Measurements from ENCODE around the gene CFAP65. TPM values are rescaled to one million over a fixed set of nuclear protein-coding genes. Genes with fewer than 3 reads are reported as not detected.

The CFAP65 gene
- total and polyA plus RNA-seq, 10 donors = 0.28 TPM; not detected in 9

DNA sequence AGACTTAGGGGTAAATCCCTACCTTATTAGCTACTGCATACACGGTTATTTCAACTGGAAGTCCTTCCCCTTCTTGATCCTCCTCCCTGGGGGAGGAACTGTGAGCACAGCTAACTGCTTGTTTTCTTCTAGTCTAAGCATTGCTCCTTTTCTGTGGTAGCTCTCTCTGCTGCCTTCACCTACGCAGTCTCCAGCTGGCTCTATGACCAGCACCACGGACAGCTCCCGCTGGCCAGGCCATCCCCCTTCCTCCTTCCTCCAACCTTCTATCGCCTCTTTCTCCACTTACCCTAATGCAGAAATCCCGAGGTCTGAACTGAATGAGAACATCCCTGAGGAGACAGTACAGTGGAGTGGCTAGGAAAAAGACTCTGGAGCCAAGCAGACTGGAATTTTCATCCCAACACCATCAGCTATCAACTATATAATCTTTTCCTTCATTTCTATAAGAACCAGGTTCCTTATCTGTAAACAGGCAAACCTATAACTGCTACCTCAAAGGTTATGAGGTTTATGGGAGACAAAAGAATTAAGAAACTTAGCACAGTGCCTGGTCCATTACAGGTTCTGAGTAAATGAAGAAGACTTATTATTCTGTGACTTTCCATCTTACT is 4.7 kb upstream of the CFAP65 start:
- H3K4me3 ChIP-seq = no peak overlapping the region
- peaks cover 0 to 96% (median 30%) of the 10 kb centered on the region in 7 donors for H3K27me3 ChIP-seq (replicated peaks in 1 of 7)
- no peaks in the 10 kb centered on the region for H3K9me3 ChIP-seq
- H3K27ac ChIP-seq = no peak overlapping the region
- no peak for DNase-seq
- no peaks in the 10 kb centered on the region for H3K36me3 ChIP-seq
- peaks cover 0 to 7% (median 1%) of the 10 kb centered on the region in 6 donors for H3K4me1 ChIP-seq
- intact Hi-C loops (cut with DNase I; ENCODE audit: low total_unique reads) = no loop called here
- TF ChIP-seq POLR2AphosphoS5 (IDR thresholded peaks at IDR 0.05) = no peak
- TF ChIP-seq, protein P1, sequence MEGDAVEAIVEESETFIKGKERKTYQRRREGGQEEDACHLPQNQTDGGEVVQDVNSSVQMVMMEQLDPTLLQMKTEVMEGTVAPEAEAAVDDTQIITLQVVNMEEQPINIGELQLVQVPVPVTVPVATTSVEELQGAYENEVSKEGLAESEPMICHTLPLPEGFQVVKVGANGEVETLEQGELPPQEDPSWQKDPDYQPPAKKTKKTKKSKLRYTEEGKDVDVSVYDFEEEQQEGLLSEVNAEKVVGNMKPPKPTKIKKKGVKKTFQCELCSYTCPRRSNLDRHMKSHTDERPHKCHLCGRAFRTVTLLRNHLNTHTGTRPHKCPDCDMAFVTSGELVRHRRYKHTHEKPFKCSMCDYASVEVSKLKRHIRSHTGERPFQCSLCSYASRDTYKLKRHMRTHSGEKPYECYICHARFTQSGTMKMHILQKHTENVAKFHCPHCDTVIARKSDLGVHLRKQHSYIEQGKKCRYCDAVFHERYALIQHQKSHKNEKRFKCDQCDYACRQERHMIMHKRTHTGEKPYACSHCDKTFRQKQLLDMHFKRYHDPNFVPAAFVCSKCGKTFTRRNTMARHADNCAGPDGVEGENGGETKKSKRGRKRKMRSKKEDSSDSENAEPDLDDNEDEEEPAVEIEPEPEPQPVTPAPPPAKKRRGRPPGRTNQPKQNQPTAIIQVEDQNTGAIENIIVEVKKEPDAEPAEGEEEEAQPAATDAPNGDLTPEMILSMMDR (IDR thresholded peaks at IDR 0.05 in 8 of 11, conservative IDR thresholded peaks at IDR 0.05 in 3 of 11) = no peak
- no peak for TF ChIP-seq POLR2A (IDR thresholded peaks at IDR 0.05)
- 7 to 14% (median 10%) methylated on average over 6 of the region's 6 CpGs for WGBS, 5 donors

DNA sequence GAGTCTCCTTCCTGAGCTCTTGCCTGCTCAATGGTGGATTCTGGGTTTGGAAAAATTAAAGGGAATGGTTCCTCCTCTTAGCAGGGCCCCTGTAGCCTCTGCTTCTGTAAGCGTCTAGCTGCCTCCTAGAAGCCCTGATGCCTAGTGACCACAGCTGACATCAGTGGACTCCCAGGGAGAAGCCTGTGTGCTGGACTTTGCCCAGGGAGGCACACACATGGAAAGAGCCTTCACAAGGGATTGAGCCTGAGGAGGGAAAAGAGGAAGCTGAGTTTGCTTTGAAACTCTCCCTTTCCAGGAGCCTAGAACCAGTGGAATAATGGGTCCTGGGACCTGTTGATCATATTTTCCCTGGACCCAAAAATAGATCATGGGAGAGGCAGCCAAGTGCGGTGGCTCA is 1.4 kb upstream of the CFAP65 start:
- Histone ChIP-seq H3K27me3 (replicated peaks in 1 of 7) (peaks cover 0 to 96% (median 40%) of the 10 kb centered on the region in 7 donors), H3K36me3 (no peaks in the 10 kb centered on the region), H3K27ac (no peak overlapping the region), H3K4me1 (peaks cover 0 to 8% (median 2%) of the 10 kb centered on the region in 6 donors), H3K4me3 (no peak overlapping the region), H3K9me3 (no peaks in the 10 kb centered on the region)
- no peak for TF ChIP-seq POLR2AphosphoS5 (IDR thresholded peaks at IDR 0.05)
- no peak for TF ChIP-seq POLR2A (IDR thresholded peaks at IDR 0.05)
- TF ChIP-seq, protein P1 (IDR thresholded peaks at IDR 0.05 in 8 of 11, conservative IDR thresholded peaks at IDR 0.05 in 3 of 11) = no peak
- 65 to 92% (median 75%) methylated on average over 2 of the region's 2 CpGs for WGBS, 5 donors
- intact Hi-C loops (cut with DNase I; ENCODE audit: low total_unique reads) = no loop called here
- no peak for DNase-seq

DNA sequence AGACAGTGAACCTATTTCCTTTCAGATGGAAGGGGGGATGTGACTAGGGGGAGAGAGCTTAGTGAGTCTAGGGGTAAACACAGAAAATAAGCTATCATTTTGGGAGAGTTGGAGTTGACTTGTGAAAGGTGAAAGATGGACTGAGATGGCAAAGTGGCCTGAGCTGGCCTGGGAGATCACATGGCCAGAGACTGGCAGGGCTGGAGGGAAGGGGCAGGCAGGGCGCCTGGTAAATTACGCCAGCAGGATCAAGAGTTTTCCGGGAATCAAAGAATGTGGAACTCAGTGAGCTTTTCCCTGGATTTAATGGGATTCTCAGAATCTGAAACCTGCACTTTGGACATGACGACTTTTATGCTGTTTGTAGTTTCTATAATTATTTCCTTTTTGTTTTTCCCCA is 841 bp upstream of the CFAP65 start:
- WGBS, 5 donors = 76 to 88% (median 79%) methylated on average over 4 of the region's 4 CpGs

DNA sequence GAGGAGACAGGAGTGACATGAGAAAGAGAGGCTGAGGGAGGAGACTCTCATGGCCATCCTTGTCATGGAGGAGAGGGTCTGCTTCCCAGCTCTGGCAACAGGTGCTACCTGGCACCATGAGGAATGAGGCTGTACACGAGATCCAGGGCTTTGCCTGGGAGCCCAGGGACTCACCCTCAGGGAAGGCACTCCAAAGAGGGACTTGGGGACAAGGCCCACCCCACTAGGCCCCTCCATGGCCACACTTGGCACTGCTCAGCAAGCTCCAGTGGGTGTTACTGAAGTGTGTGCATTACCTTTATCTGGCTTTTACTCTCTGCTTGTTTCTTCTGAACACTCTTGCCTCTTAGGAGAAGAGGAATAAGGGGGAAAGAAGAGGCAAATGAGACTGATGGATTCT is 2.7 kb downstream of the CFAP65 start:
- no peaks in the 10 kb centered on the region for H3K9me3 ChIP-seq
- intact Hi-C loops (cut with DNase I; ENCODE audit: low total_unique reads) = no loop called here
- peaks cover 0 to 8% (median 2%) of the 10 kb centered on the region in 6 donors for H3K4me1 ChIP-seq
- no peak overlapping the region for H3K4me3 ChIP-seq
- H3K27ac ChIP-seq = no peak overlapping the region
- H3K27me3 ChIP-seq (replicated peaks in 1 of 7) = peaks cover 0 to 97% (median 35%) of the 10 kb centered on the region in 7 donors
- no peak for DNase-seq
- 0 to 18% (median 8%) methylated on average over 1 of the region's 1 CpG for WGBS, 5 donors
- no peak for TF ChIP-seq POLR2AphosphoS5 (IDR thresholded peaks at IDR 0.05)
- TF ChIP-seq, protein P1 (IDR thresholded peaks at IDR 0.05 in 8 of 11, conservative IDR thresholded peaks at IDR 0.05 in 3 of 11) = no peak
- no peaks in the 10 kb centered on the region for H3K36me3 ChIP-seq

More for the DNA sequence above, 841 bp upstream of the CFAP65 start:
- intact Hi-C loops (cut with DNase I; ENCODE audit: low total_unique reads) = no loop called here
- H3K9me3 ChIP-seq = no peaks in the 10 kb centered on the region
- H3K36me3 ChIP-seq = no peaks in the 10 kb centered on the region
- H3K4me1 ChIP-seq = peaks cover 0 to 8% (median 2%) of the 10 kb centered on the region in 6 donors
- H3K27ac ChIP-seq = no peak overlapping the region
- TF ChIP-seq, protein P1 (IDR thresholded peaks at IDR 0.05 in 8 of 11, conservative IDR thresholded peaks at IDR 0.05 in 3 of 11) = no peak
- TF ChIP-seq POLR2A (IDR thresholded peaks at IDR 0.05) = no peak
- no peak for TF ChIP-seq POLR2AphosphoS5 (IDR thresholded peaks at IDR 0.05)
- H3K27me3 ChIP-seq (replicated peaks in 1 of 7) = peaks cover 0 to 96% (median 40%) of the 10 kb centered on the region in 7 donors
- DNase-seq = no peak
- no peak overlapping the region for H3K4me3 ChIP-seq

All from spleen (tissue), 11 donors.